WI38 (cell line): ENCODE data around the gene MTPN.

Experiments
- H3K4me3 ChIP-seq: 2 replicates; pipeline ENCODE4 v1.5.1; 2011; ENCODE audit warnings: low read depth, mild to moderate bottlenecking, control low read depth, low read length
- TF ChIP-seq, protein P1 (sequence below): IDR thresholded peaks from 2 replicates; pipeline ENCODE4 v1.5.1; 2012; ENCODE audit warnings: low read depth, mild to moderate bottlenecking, control low read depth, low read length

MTPN gene

DNA sequence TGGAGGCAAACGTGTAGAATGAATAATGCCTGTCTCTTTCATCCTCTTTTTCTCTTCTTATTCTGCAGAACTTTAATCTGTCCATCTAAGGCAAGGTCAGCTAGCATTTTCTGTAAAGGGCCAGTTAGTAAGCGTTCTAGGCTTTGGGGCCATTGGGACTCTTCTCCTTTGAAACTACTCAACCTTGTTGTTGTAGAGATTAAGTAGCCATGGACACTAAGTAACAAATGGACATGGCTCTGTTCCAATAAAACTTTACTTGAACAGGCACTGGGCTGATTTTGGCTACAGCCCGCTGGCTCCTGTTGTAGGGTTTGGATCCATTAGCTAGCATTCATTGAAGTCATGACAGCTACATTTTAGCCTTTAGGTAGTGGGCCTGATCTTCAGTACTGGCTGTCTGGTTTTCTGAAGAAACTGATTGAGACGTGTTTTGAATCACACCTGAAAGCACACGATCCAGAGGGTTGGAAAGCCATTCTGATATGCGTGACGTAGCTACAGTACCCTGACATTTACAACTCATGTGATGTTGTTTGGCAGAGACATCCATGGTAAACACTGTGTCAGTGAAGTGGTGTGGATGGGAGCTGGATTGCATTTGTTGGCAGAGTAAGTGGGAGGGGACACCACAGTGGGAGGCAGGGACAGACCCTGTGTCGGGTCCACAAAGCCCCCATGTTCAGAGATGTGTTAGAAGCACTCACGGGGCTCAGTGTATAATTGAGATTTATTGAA is 92.5 kb downstream of the MTPN start:
- TF ChIP-seq, protein P1, sequence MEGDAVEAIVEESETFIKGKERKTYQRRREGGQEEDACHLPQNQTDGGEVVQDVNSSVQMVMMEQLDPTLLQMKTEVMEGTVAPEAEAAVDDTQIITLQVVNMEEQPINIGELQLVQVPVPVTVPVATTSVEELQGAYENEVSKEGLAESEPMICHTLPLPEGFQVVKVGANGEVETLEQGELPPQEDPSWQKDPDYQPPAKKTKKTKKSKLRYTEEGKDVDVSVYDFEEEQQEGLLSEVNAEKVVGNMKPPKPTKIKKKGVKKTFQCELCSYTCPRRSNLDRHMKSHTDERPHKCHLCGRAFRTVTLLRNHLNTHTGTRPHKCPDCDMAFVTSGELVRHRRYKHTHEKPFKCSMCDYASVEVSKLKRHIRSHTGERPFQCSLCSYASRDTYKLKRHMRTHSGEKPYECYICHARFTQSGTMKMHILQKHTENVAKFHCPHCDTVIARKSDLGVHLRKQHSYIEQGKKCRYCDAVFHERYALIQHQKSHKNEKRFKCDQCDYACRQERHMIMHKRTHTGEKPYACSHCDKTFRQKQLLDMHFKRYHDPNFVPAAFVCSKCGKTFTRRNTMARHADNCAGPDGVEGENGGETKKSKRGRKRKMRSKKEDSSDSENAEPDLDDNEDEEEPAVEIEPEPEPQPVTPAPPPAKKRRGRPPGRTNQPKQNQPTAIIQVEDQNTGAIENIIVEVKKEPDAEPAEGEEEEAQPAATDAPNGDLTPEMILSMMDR: no peak
- H3K4me3 ChIP-seq: no peak overlapping the region

DNA sequence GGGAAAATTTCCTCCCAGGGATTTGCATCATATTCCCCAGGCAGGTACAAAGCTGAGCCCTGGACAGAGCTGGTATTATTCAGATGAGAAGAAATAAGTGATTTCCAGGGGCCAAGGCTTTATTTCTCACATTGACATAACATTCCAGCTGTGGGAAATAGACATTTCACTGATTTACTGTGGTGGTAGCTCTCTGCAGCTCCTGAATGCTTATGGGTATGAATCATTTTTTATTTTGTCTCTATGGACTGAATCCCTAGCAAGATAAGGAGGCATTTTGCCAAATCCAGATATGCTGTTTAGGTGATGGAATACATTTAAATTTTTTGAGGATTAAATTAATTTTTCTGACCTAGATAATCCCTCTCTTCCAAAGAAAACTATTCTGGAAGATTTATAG is 97.9 kb downstream of the MTPN start:
- TF ChIP-seq, protein P1: no peak
- H3K4me3 ChIP-seq: no peak overlapping the region

- no peak overlapping the region for H3K4me3 ChIP-seq
- TF ChIP-seq, protein P1: no peak
Observed at GRCh38 chr7:135878284-135878683, 98.9 kb downstream of the MTPN start.

- H3K4me3 ChIP-seq: no peak overlapping the region
- TF ChIP-seq, protein P1: no peak
Observed at GRCh38 chr7:135877805-135878204, 99.4 kb downstream of the MTPN start.
